Measurements from ENCODE around the gene ALKBH6. TPM values are rescaled to one million over a fixed set of nuclear protein-coding genes. Genes with fewer than 3 reads are reported as not detected.

ALKBH6 gene
- total and polyA plus RNA-seq, 10 of the 15 experiments (the other 5 are each of a cell fraction or from before 2014, with no cell fraction given): 1.2 to 56.5 (median 36.1) TPM

DNA sequence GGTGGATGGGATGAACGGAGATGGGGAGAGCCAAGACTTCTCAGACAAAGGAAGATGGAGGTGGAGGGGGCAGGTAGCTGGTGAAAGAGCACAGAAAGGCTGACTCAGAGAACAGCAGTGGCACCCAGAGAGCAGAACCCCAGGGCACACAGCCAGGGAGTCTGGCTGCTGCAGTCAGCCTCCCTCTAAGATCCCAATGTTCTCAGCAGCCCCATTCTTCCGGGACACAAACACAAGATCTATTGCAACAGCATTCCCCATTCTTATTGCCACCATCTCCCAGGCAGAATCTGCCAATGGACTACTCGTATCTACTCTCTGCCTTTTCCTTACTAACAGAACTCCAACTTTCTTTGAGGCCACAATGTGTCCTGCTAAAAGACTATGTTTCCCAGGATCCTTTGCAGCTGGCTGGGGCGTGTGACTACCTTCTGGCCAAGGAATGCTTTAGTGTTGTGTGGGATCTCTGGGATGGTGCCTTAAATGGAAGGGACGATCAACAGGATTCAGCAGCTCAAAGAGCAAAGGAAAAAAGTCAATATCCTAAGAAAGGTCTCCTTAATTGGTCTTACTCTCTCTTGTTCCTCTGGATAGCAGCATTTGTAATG lies 32.5 kb upstream of the ALKBH6 start:
- intact Hi-C loops (cut with micrococcal nuclease; ENCODE audit: unreplicated experiment): no loop called here
- H3K4me2 ChIP-seq (ENCODE audit: control insufficient read depth, insufficient read depth): no peak overlapping the region
- H3K4me3 ChIP-seq: no peak overlapping the region
- RAD21 ChIA-PET (ENCODE audit: unreplicated experiment): no interaction called here
- 85% methylated on average over 5 of the region's 5 CpGs for WGBS (ENCODE audit: insufficient coverage, insufficient replicate concordance, low lambda C conversion rate, missing lambda C conversion rate)
- FAIRE-seq (no peak), ATAC-seq (no peak), DNase-seq (ENCODE audit: low read depth, low spot score) (no peak)
- no TSS peak for BruUV-seq (replicated peaks)
- TF ChIP-seq, protein P1, sequence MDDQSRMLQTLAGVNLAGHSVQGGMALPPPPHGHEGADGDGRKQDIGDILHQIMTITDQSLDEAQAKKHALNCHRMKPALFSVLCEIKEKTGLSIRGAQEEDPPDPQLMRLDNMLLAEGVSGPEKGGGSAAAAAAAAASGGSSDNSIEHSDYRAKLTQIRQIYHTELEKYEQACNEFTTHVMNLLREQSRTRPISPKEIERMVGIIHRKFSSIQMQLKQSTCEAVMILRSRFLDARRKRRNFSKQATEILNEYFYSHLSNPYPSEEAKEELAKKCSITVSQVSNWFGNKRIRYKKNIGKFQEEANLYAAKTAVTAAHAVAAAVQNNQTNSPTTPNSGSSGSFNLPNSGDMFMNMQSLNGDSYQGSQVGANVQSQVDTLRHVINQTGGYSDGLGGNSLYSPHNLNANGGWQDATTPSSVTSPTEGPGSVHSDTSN (IDR thresholded peaks at IDR 0.05; ENCODE audit: insufficient replicate concordance, low read depth, low read length): no peak
- TF ChIP-seq, protein P2, sequence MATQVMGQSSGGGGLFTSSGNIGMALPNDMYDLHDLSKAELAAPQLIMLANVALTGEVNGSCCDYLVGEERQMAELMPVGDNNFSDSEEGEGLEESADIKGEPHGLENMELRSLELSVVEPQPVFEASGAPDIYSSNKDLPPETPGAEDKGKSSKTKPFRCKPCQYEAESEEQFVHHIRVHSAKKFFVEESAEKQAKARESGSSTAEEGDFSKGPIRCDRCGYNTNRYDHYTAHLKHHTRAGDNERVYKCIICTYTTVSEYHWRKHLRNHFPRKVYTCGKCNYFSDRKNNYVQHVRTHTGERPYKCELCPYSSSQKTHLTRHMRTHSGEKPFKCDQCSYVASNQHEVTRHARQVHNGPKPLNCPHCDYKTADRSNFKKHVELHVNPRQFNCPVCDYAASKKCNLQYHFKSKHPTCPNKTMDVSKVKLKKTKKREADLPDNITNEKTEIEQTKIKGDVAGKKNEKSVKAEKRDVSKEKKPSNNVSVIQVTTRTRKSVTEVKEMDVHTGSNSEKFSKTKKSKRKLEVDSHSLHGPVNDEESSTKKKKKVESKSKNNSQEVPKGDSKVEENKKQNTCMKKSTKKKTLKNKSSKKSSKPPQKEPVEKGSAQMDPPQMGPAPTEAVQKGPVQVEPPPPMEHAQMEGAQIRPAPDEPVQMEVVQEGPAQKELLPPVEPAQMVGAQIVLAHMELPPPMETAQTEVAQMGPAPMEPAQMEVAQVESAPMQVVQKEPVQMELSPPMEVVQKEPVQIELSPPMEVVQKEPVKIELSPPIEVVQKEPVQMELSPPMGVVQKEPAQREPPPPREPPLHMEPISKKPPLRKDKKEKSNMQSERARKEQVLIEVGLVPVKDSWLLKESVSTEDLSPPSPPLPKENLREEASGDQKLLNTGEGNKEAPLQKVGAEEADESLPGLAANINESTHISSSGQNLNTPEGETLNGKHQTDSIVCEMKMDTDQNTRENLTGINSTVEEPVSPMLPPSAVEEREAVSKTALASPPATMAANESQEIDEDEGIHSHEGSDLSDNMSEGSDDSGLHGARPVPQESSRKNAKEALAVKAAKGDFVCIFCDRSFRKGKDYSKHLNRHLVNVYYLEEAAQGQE (IDR thresholded peaks at IDR 0.05; ENCODE audit: low read depth, low read length): no peak
- TF ChIP-seq EP300 (IDR thresholded peaks at IDR 0.05; ENCODE audit: borderline replicate concordance in 1 of 2, control insufficient read depth in 1 of 2, low read depth in 2 of 2, low read length in 2 of 2) (no peak), CREM (IDR thresholded peaks at IDR 0.05; ENCODE audit: low read depth) (no peak)
- no peaks in the 10 kb centered on the region for H3K4me1 ChIP-seq (ENCODE audit: control insufficient read depth, insufficient read depth, low read length)
- H3K79me2 ChIP-seq (ENCODE audit: control insufficient read depth, insufficient read depth, low read length): no peaks in the 10 kb centered on the region
- no peak overlapping the region for H3K27ac ChIP-seq (ENCODE audit: control insufficient read depth, insufficient read depth)
- no peak overlapping the region for H2AFZ ChIP-seq (ENCODE audit: control insufficient read depth, low read depth, low read length)
- POLR2A ChIA-PET: no interaction called here
- SMC1A ChIA-PET (ENCODE audit: uncharacterized antibody, unreplicated experiment): no interaction called here
- in situ Hi-C loops (cut with MboI): no loop called here
- H3K9ac ChIP-seq (ENCODE audit: control insufficient read depth, insufficient read depth, low read length): no peak overlapping the region
- H3K36me3 ChIP-seq (ENCODE audit: control insufficient read depth in 2 of 2, insufficient read depth in 2 of 2, low read length in 1 of 2): no peaks in the 10 kb centered on the region
- no peaks in the 10 kb centered on the region for H4K20me1 ChIP-seq (ENCODE audit: control insufficient read depth, insufficient read depth)
- CTCF ChIA-PET: no interaction called here
- H3K9me3 ChIP-seq (replicated peaks; ENCODE audit: control insufficient read depth, insufficient read depth, low read length): no peaks in the 10 kb centered on the region
- no peaks in the 10 kb centered on the region for H3K27me3 ChIP-seq (replicated peaks in 1 of 2; ENCODE audit: control insufficient read depth in 2 of 2, insufficient read depth in 2 of 2, low read length in 1 of 2)
